NCI-H146 treated with DMSO at 0.1 percent for 48 hours (cell line): ENCODE measurements around the gene MAGI2.

Experiments used
- DNase-seq: peaks from one replicate; lab custom pipeline; 2025; ENCODE audit not compliant: unreplicated experiment; lab: John Stamatoyannopoulos, UW

Gene MAGI2

DNA sequence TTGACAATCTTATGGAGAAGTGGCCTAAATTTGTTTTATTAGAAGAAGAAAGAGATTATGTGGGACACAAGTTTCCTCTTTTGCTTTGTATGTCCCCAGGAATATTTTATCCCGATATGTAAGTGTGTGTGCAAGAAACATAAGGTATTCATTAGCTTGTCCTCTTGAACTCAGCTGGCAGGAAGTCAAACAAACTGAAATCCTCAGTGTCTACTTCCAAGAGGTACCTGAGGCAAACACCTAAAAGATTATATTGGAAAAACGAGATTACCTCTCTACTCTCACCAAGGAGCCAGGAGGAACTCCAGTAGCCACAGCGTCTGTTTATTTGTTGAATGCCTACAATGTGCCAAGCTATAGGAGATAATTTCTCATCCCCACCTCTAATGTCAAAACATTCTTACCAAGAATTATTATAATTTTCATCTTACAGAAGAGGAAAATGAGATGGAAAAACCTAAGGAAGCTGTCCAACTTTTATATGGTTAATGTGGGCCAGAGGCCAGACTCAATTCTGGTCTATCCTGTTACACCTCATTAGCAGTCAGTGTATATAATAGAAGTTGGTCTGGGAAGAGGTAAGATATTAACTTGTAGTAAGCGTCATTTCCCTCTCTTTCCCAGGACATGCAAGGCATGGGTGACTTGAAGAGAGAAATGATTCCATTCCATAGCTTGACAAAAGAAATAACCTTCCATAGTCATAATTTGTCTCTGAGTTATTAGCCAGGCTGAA lies 692.7 kb downstream of the MAGI2 start:
- DNase-seq: no peak

- DNase-seq: no peak
These were observed 700.9 kb downstream of the MAGI2 start for GRCh38 chr7:78752554-78752953.

- no peak for DNase-seq
These were observed 702.2 kb downstream of the MAGI2 start for GRCh38 chr7:78751253-78751652.

DNA sequence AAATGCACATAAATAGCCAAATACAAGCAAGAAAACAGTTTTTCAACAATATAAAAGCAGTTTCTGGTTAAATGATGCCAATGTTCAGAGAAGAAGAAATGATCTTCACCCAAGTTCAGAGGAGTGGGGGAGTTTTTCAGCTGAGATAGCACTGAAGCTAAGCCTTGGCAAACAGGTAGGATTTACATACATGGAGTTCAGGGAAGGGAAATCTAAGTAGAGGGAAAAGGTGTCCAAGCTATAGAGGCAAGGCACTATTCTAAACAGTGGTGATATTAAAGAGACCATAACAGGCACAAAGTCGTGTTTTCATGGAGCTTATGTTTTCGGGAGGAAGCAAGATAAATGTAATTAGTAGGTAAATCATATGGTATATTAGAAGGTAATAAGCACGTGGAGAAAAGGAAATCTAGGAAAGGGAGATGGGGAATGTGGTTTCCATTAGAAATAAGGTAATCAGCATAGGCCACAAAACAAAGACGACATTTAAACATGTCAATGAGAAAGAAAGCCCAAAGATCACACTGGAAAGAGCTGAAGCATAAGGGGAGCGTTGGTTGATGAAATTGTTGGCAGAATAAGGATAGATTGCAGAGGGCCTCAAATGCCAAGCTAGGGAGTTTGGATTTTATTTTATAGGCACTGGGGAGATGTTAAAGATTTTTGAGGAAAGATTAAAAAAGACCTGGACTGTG lies 704.3 kb downstream of the MAGI2 start:
- no peak for DNase-seq

GRCh38 chr7:78747592-78747991 lies 705.9 kb downstream of the MAGI2 start:
- no peak for DNase-seq

GRCh38 chr7:78746301-78746700 lies 707.2 kb downstream of the MAGI2 start:
- no peak for DNase-seq

DNA sequence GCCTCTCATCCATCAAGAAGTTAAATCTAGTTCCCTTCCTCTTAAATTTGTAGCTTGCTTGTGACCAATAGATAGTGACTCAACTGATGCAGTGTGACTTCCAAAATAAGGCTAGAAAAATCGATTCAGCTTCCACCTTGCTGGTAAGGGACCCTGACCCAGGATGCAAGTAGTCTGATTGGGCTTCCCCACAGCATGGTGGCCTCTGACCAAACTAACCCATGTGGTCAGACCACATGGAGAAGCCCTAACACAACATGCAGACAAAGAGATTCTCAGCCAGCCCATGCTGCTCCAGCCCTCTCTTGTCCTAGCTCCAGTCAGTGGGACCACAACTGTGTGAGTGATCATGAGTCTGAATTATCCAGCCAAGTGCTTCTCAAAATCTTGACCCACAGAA lies 710.8 kb downstream of the MAGI2 start:
- DNase-seq: no peak

DNA sequence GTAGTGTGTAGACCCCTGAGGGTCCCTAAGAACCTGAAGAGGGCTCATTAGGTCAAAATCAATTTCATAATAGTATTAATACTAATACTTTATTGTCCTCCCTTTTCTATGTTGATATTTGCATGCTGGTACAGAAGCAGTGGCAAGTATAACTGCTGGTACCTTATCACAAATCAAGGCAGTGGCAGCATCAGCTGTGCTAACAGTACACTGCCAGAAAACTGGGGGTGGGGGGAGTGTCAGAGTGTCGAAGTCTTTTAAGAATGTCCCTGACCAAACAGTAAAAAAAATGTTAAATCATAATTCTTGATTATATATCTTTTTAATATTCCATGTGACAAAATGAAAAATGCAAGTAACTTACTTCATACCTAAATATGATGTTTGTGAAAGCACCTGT lies 716.9 kb downstream of the MAGI2 start:
- no peak for DNase-seq

- no peak for DNase-seq
These were observed 718.8 kb downstream of the MAGI2 start for GRCh38 chr7:78734626-78735025.

GRCh38 chr7:78720066-78720465 lies 733.4 kb downstream of the MAGI2 start:
- no peak for DNase-seq

DNA sequence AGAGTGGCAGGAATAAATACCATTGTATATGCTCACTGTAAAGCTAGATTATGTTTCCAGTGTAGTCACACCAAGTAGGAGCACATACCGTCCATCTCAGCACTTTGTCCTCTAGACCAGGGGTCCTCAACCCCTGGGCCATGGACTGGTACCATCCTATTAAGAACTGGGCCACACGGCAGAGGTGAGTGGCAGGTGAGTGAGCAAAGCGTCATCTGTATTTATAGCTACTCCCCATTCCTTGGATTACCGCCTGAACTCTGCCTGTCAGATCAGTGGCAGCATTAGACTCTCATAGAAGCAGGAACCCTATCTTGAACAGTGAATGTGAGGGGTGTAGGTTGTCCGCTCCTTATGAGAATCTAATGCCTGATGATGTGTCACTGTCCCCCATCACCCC lies 735.3 kb downstream of the MAGI2 start:
- DNase-seq: no peak

GRCh38 chr7:78716876-78717275 lies 736.6 kb downstream of the MAGI2 start:
- DNase-seq: no peak

GRCh38 chr7:78714356-78714755 lies 739.1 kb downstream of the MAGI2 start:
- no peak for DNase-seq

GRCh38 chr7:78712111-78712510 lies 741.4 kb downstream of the MAGI2 start:
- no peak for DNase-seq

GRCh38 chr7:78709658-78710057 lies 743.8 kb downstream of the MAGI2 start:
- DNase-seq: no peak

DNA sequence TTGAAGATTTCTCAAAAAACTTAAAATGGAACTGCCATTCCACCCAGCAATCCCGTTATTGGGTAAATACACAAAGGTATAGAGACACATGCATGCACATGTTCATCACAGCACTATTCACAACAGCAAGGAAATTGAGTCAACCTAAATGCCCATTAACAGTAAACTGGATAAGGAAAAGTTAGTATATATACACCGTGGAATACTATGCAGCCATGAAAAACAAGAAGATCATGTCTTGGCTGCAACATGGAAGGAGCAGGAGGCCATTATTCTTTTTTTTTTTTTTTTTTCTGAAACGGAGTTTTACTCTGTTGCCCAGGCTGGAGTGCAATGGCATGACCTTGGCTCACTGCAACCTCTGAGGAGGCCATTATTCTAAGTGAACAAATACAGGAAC lies 749.0 kb downstream of the MAGI2 start:
- DNase-seq: no peak

- no peak for DNase-seq
These were observed 750.1 kb downstream of the MAGI2 start for GRCh38 chr7:78703391-78703790.

DNA sequence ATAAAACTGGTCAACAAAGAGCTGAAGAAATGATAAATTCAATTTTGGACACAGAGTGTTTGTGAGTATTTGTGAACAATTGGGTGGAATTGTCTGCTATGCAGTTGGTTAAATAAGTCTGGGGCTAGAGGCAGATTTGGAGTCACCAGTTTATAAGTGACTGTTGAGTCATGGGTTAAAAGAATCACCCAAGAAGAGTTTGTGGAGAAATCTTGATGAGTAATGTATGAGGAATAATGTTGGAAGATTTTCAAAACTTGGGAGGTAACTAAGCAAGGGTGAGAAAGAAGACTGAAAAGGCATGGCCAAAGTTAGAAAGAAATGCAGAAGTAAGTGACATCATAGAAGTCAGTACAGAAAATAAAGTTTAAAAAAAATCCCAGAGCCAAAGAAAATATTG lies 750.7 kb downstream of the MAGI2 start:
- DNase-seq: no peak

- no peak for DNase-seq
These were observed 757.6 kb downstream of the MAGI2 start for GRCh38 chr7:78695826-78696225.

GRCh38 chr7:78691584-78691983 lies 761.9 kb downstream of the MAGI2 start:
- no peak for DNase-seq

DNA sequence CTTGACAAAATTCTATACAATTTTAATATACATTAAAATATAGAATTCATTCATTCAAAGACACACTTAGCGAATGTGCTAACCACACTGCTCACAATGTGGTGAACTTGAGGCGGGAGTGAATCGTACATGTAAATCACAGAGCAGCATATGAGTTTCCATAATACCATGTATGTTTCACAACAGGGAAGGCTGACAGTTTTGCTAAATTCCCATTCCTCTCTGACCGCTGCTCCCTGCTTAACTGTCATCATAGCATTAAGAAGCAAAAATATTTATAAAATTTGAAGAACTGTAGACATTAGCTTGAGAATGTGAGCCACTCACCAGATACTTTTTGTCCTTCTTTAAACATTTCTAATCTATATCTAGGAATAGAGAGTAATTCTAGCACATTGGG lies 763.3 kb downstream of the MAGI2 start:
- DNase-seq: no peak

- no peak for DNase-seq
These were observed 765.1 kb downstream of the MAGI2 start for GRCh38 chr7:78688376-78688775.

DNA sequence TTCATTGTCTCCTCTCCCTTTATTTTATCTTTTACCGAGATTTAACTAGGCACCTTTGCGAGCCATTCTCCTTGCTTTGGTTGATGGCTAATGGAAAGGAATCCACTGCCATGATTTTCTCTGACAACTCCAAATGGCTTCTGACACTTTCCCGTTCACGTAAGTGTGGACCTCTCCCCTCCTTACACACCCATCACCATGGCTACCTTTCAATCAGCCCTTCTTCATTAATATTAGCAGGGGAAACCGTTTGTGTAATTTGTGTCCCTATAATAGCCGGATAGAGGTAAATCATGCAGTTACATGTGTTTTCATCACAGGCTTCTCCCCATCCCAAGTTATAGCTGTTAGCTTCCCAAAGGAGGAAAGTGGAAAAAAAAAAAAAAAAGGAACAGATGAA lies 767.3 kb downstream of the MAGI2 start:
- DNase-seq: no peak
